AG04450 (cell line): ENCODE data around the gene SEC63. TPM values are rescaled to one million over a fixed set of nuclear protein-coding genes. Genes with fewer than 3 reads are reported as not detected.

Experiments used
- CTCF ChIA-PET: fragments of 300-600, 350-600 bp; formaldehyde crosslinking; extraction: SDS; loops from one replicate; lab custom pipeline; 2022; ENCODE audit warnings: antibody characterized with exemption, inconsistent platforms; lab: Charles Lee
- POLR2A ChIA-PET: fragments of 350-600 bp; formaldehyde crosslinking; extraction: SDS; loops from one replicate; lab custom pipeline; 2021; ENCODE audit warnings: antibody characterized with exemption, inconsistent platforms; lab: Yijun Ruan, JAX
- DNase-seq: peaks from one replicate; pipeline ENCODE4 v3.0.0-alpha.2; 2011; ENCODE audit warnings: low read depth, low spot score
- H3K27ac ChIP-seq: one replicate; pipeline ENCODE4 v1.5.1; 2012; ENCODE audit warnings: low read depth, low read length, control low read depth
- H3K27me3 ChIP-seq: one replicate; pipeline ENCODE4 v1.6.0; 2012; ENCODE audit warnings: low read length; ENCODE audit not compliant: control insufficient read depth, insufficient read depth
- H3K4me3 ChIP-seq: 2 replicates; pipeline ENCODE4 v1.5.1; 2011; ENCODE audit warnings: mild to moderate bottlenecking, low read depth, low read length, control low read depth
- H3K9me3 ChIP-seq: 2 replicates; pipeline ENCODE4 v1.5.1; 2012; ENCODE audit warnings: low read length; ENCODE audit not compliant: control insufficient read depth, insufficient read depth
- polyA plus RNA-seq: library from polyadenylated mRNA; depleted of rRNA; stranded (reverse); fragments of >200 nt; gene quantifications from 2 replicates; pipeline ENCODE4 v1.2.3, GENCODE V29; 2011
- TF ChIP-seq, protein P1 (sequence below): IDR thresholded peaks from 2 replicates; pipeline ENCODE4 v1.5.1; 2011; ENCODE audit warnings: low read depth, low read length, control low read depth, inconsistent platforms

Gene SEC63
- polyA plus RNA-seq, 1 experiment: 90.9 TPM

- DNase-seq: no peak
- ChIA-PET POLR2A (no interaction called here), CTCF (interaction anchor here (1.4 kb wide), 1 partner anchor 16 kb away, joined by 4 read pairs; no protein-coding TSS in a partner anchor)
- Histone ChIP-seq H3K27me3 (peaks cover 9% of the 10 kb centered on the region), H3K4me3 (no peak overlapping the region), H3K27ac (no peak overlapping the region), H3K9me3 (no peaks in the 10 kb centered on the region)
- TF ChIP-seq, protein P1, sequence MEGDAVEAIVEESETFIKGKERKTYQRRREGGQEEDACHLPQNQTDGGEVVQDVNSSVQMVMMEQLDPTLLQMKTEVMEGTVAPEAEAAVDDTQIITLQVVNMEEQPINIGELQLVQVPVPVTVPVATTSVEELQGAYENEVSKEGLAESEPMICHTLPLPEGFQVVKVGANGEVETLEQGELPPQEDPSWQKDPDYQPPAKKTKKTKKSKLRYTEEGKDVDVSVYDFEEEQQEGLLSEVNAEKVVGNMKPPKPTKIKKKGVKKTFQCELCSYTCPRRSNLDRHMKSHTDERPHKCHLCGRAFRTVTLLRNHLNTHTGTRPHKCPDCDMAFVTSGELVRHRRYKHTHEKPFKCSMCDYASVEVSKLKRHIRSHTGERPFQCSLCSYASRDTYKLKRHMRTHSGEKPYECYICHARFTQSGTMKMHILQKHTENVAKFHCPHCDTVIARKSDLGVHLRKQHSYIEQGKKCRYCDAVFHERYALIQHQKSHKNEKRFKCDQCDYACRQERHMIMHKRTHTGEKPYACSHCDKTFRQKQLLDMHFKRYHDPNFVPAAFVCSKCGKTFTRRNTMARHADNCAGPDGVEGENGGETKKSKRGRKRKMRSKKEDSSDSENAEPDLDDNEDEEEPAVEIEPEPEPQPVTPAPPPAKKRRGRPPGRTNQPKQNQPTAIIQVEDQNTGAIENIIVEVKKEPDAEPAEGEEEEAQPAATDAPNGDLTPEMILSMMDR: no peak
Measured at GRCh38 chr6:107832151-107833056, 125.6 kb downstream of the SEC63 start.

GRCh38 chr6:107830060-107830459, 127.9 kb downstream of the SEC63 start:
- no peak overlapping the region for H3K27ac ChIP-seq
- DNase-seq: no peak
- CTCF ChIA-PET: interaction anchor here (1.4 kb wide), 1 partner anchor 18 kb away, joined by 4 read pairs; no protein-coding TSS in a partner anchor
- H3K4me3 ChIP-seq: no peak overlapping the region
- POLR2A ChIA-PET: no interaction called here
- TF ChIP-seq, protein P1: no peak
- H3K9me3 ChIP-seq: no peaks in the 10 kb centered on the region
- H3K27me3 ChIP-seq: peaks cover 7% of the 10 kb centered on the region

GRCh38 chr6:107827541-107827940, 130.5 kb downstream of the SEC63 start:
- ChIA-PET POLR2A (no interaction called here), CTCF (interaction anchor here (2.0 kb wide), 1 partner anchor 21 kb away, joined by 8 read pairs; no protein-coding TSS in a partner anchor)
- H3K27ac ChIP-seq: no peak overlapping the region
- TF ChIP-seq, protein P1: no peak
- peaks cover 7% of the 10 kb centered on the region for H3K27me3 ChIP-seq
- no peak overlapping the region for H3K4me3 ChIP-seq
- no peak for DNase-seq
- H3K9me3 ChIP-seq: no peaks in the 10 kb centered on the region

DNA sequence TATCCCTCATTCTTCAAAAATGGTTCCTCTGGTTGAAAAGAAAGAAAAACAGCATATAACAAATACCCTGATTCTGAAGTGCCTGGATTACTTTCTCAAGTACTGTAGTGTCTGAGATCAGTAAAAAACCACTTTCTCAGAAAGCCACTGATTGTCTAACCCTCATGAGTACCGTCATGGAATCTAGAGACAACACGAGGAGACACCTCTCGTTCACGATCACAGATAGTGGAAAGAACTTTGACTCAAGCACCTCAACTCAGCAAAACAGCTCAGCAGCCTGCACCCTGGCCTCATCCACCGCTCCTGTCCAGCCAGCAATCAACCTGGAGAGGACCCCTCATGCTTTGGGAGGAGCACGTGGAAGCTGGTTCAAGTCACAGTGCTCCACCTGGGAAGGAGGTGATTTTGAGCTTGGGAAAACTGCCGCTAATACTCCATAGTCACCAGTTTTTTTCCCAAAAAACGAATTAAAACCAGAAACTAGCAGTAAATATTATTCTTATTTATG, 134.9 kb downstream of the SEC63 start:
- ChIA-PET CTCF (interaction anchor here (1.2 kb wide), 1 partner anchor 25 kb away, joined by 4 read pairs; no protein-coding TSS in a partner anchor), POLR2A (no interaction called here)
- no peak for DNase-seq
- Histone ChIP-seq H3K27me3 (peaks cover 15% of the 10 kb centered on the region), H3K27ac (no peak overlapping the region), H3K4me3 (no peak overlapping the region), H3K9me3 (no peaks in the 10 kb centered on the region)
- TF ChIP-seq, protein P1: no peak
